ENCODE measurements around the gene FOXL3.

The FOXL3 gene

GRCh38 chr7:266851-267840 is 22.8 kb upstream of the FOXL3 start:
- no peak for DNase-seq (ENCODE audit: low read depth)

GRCh38 chr7:268991-269390 is 21.0 kb upstream of the FOXL3 start:
- no peak for DNase-seq (ENCODE audit: low read depth)

- DNase-seq (ENCODE audit: low read depth), result no peak
Measured at GRCh38 chr7:269721-270120, 20.2 kb upstream of the FOXL3 start.

- DNase-seq (ENCODE audit: low read depth), result no peak
Measured at GRCh38 chr7:270351-270983, 19.5 kb upstream of the FOXL3 start.

- no peak for DNase-seq (ENCODE audit: low read depth)
Measured at GRCh38 chr7:271266-272107, 18.5 kb upstream of the FOXL3 start.

GRCh38 chr7:272108-272615 is 17.8 kb upstream of the FOXL3 start:
- no peak for DNase-seq (ENCODE audit: low read depth)

- no peak for DNase-seq (ENCODE audit: low read depth)
Measured at GRCh38 chr7:272631-273030, 17.3 kb upstream of the FOXL3 start.

GRCh38 chr7:273327-273726 is 16.6 kb upstream of the FOXL3 start:
- no peak for DNase-seq (ENCODE audit: low read depth)

GRCh38 chr7:274266-274665 is 15.7 kb upstream of the FOXL3 start:
- no peak for DNase-seq (ENCODE audit: low read depth)

- no peak for DNase-seq (ENCODE audit: low read depth)
Measured at GRCh38 chr7:276230-276835, 13.6 kb upstream of the FOXL3 start.

GRCh38 chr7:277228-277627 is 12.7 kb upstream of the FOXL3 start:
- DNase-seq (ENCODE audit: low read depth), result no peak

- no peak for DNase-seq (ENCODE audit: low read depth)
Measured at GRCh38 chr7:278081-278480, 11.9 kb upstream of the FOXL3 start.

GRCh38 chr7:279821-280220 is 10.1 kb upstream of the FOXL3 start:
- DNase-seq (ENCODE audit: low read depth), result no peak

- DNase-seq (ENCODE audit: low read depth), result no peak
Measured at GRCh38 chr7:280461-280860, 9.5 kb upstream of the FOXL3 start.

- DNase-seq (ENCODE audit: low read depth), result no peak
Measured at GRCh38 chr7:281637-282036, 8.3 kb upstream of the FOXL3 start.

GRCh38 chr7:282621-283020 is 7.3 kb upstream of the FOXL3 start:
- no peak for DNase-seq (ENCODE audit: low read depth)

- DNase-seq (ENCODE audit: low read depth), result no peak
Measured at GRCh38 chr7:284762-285722, 4.9 kb upstream of the FOXL3 start.

- DNase-seq (ENCODE audit: low read depth), result no peak
Measured at GRCh38 chr7:285731-286130, 4.2 kb upstream of the FOXL3 start.

GRCh38 chr7:286266-286665 is 3.7 kb upstream of the FOXL3 start:
- DNase-seq (ENCODE audit: low read depth), result no peak

- DNase-seq (ENCODE audit: low read depth), result no peak
Measured at GRCh38 chr7:288671-289101, 1.3 kb upstream of the FOXL3 start.

Data from stromal cell of bone marrow (primary cell).